Loucy (cell line): ENCODE data around the gene BCL3.

ENCODE experiments used
- CTCF ChIP-seq: fragments of 200-600 bp; sonication (generic); conservative IDR thresholded peaks from 2 replicates; pipeline ENCODE4 v1.5.1; 2014; ENCODE audit warnings: mild to moderate bottlenecking, antibody characterized with exemption, low read length
- EZH2phosphoT487 ChIP-seq: fragments of 200-600 bp; IDR thresholded peaks from 2 replicates; pipeline ENCODE4 v1.6.1; 2018; ENCODE audit warnings: antibody characterized with exemption, mild to moderate bottlenecking, moderate library complexity, borderline replicate concordance

GRCh38 chr19:44783545-44783944 lies 35.0 kb downstream of the BCL3 start:
- no peak for TF ChIP-seq CTCF
- TF ChIP-seq EZH2phosphoT487, result no peak
